Loucy (cell line): Measurements from ENCODE around the gene FAM219B.

ENCODE experiments used
- CTCF ChIP-seq: fragments of 200-600 bp; sonication (generic); conservative IDR thresholded peaks from 2 replicates; pipeline ENCODE4 v1.5.1; 2014; ENCODE audit warnings: mild to moderate bottlenecking, antibody characterized with exemption, low read length
- EZH2phosphoT487 ChIP-seq: fragments of 200-600 bp; IDR thresholded peaks from 2 replicates; pipeline ENCODE4 v1.6.1; 2018; ENCODE audit warnings: antibody characterized with exemption, mild to moderate bottlenecking, moderate library complexity, borderline replicate concordance

GRCh38 chr15:74856537-74856936 is 50.1 kb downstream of the FAM219B start:
- TF ChIP-seq EZH2phosphoT487 (no peak), CTCF (no peak)
